Neural progenitor cell (in vitro differentiated cells): ENCODE data around the gene PVALB.

Experiments used
- EZH2 ChIP-seq: fragments of 200-600 bp; sonication (generic); IDR thresholded peaks from 2 replicates; pipeline ENCODE4 v1.6.1; 2017; ENCODE audit warnings: antibody characterized with exemption, mild to moderate bottlenecking, moderate library complexity
- TF ChIP-seq, protein P1 (sequence below): fragments of 200-600 bp; sonication (generic); IDR thresholded peaks from 2 replicates; pipeline ENCODE4 v1.5.1; 2017; ENCODE audit warnings: antibody characterized with exemption, mild to moderate bottlenecking

DNA sequence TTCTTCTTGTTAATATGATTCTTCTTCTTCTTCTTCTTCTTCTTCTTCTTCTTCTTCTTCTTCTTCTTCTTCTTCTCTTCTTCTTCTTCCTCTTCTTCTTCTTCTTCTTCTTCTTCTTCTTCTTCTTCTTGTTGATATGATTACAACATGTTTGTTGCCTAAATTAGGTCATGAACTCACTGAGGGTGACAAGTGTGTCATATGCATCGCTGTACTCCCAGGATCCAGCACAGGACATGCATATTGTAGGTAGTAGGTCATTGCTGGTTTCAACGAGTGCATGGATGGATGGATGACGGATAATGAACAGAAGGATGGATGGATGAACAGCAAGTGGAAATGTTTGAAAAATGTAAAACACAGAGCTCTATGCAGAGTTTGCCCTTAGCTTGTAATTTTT, 14.9 kb upstream of the PVALB start:
- TF ChIP-seq EZH2, result no peak
- TF ChIP-seq, protein P1, sequence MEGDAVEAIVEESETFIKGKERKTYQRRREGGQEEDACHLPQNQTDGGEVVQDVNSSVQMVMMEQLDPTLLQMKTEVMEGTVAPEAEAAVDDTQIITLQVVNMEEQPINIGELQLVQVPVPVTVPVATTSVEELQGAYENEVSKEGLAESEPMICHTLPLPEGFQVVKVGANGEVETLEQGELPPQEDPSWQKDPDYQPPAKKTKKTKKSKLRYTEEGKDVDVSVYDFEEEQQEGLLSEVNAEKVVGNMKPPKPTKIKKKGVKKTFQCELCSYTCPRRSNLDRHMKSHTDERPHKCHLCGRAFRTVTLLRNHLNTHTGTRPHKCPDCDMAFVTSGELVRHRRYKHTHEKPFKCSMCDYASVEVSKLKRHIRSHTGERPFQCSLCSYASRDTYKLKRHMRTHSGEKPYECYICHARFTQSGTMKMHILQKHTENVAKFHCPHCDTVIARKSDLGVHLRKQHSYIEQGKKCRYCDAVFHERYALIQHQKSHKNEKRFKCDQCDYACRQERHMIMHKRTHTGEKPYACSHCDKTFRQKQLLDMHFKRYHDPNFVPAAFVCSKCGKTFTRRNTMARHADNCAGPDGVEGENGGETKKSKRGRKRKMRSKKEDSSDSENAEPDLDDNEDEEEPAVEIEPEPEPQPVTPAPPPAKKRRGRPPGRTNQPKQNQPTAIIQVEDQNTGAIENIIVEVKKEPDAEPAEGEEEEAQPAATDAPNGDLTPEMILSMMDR, result no peak
